HG03159 (cell line): ENCODE measurements around the gene BUD13.
"Not testable (repeated sequence)": the region's sequence is repeated elsewhere in the genome, so short reads cannot be mapped to it uniquely, and the experiment has no call there.

Experiments used
- ATAC-seq: cut with Tn5 transposase; IDR thresholded peaks from one replicate; pipeline ENCODE4 v1.9.1; 2021; ENCODE audit warnings: mild to moderate bottlenecking, moderate library complexity; ENCODE audit not compliant: unreplicated experiment

BUD13 gene

GRCh38 chr11:116762132-116762531, 10.7 kb downstream of the BUD13 start:
- no peak for ATAC-seq

- ATAC-seq: not testable (repeated sequence)
Observed at GRCh38 chr11:116756044-116756443, 16.7 kb downstream of the BUD13 start.

DNA sequence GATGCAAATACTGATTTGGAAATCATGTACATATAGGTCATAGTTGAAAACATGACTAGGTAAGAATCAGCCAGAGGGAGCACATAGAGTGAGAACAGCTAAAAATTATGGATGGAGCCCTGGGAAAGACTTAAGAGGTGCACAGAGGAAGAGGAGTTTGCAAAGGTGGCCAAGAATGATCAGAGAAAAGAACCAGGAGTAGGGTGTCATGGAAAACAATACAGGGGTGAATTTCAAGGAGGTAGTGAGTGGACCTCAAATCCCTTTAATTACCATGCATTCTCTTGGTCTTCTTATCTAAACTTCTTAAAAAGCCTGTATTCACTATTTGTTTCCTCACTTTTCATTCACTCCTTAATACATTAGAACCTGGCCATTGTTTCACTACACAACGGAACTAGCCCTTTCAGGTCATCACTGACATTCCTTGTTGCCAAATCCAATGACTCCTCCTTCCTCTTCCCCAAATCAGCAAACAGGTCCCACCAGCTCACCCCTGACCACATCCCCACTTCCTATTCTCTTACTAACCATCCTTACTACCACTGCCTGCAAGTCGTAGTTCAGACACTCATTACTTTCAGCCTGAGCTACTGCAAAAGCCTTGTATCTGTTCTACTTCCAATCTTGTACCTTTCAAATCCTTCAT, 22.6 kb downstream of the BUD13 start:
- no peak for ATAC-seq

DNA sequence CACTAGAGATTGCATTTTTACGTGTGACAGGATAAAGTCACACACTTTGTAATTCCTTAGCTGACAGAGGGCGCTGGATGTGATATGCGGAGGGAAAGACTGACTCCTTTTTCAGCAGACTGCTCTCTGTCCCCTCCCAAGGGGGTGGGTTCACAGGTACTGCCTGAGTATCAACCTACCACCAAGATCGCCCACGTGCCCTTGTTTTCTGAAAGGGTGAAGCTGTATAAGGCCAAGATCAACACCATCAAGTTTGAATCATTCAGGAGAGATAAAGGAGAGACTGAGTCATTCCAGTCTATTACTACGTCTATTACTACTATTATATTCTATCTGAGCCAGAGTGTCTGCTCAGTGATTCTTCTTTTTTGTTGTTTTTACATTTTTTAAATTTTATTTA, 30.7 kb downstream of the BUD13 start:
- no peak for ATAC-seq

- no peak for ATAC-seq
Observed at GRCh38 chr11:116740741-116741140, 32.0 kb downstream of the BUD13 start.

DNA sequence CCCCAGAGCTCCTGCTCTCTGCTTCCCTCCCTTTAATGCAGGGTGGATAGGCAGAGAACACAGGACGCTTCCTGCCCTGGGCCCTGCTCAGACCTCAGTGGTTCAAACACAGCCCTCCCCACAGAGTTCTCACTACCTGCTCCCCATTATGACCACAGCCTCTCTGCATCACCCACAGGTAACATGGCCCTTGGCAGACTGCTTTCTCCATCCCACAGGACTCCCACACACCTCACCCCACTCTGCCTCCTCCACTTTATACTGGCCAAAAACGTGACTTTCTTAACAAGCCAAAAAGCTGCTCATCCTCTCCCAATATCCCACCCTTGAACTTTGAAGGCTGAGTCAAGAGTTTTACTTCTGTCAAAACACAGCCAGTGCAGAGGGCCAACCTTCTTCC, 33.8 kb downstream of the BUD13 start:
- ATAC-seq: no peak

DNA sequence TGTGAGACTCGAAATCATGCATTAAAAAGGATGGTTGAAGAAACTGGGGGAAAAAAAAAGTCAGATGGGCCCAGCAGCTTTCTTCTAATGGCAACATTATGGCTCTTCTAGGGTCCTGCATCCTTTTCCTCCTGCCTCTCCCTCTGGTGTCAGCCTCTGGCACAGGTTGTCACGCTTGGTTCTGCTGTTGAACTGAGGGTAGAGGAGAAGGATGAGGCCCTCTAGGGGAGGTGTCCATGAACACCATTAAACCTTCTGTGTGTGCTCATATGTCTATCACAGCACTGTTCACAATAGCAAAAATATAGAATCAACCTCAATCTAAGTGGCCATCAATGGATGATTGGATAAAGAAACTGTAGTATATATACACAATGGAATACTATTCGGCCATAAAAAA, 36.0 kb downstream of the BUD13 start:
- ATAC-seq: no peak

GRCh38 chr11:116733969-116734508, 38.7 kb downstream of the BUD13 start:
- no peak for ATAC-seq

DNA sequence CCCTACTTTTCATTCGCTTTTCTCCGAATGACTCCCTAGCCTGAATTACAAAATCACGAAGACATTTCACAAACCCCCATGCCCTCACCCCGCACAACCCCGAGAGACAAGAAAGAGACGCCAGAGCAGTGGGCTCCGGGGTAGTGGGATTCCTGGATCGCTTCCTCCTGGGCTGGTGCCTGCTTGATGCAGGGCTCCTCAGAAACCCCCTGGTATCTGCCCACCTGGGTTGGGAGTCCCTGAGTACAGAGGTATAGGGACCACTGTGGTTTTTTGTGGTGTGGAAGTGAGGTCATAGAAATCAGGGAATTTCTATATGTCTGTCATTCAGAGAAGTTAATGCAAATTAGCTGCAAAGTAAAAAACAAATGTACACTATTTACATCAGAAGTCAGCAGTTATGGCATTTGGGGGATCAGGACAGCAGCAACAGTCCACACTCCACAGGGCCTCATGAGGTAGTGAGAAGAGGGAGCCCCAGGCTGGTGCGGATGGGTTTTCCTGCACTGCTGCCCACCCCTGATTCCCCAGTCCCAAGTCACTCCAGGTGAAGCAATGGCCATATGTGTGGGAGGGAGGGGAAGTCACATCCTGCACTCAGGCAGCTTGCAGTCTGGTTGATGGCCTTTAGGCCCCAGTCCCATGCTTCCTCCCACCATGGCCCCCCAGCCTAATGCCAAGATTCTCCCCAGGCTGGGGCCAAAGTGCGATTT, 39.6 kb downstream of the BUD13 start:
- no peak for ATAC-seq

- peak; percentile 84 for ATAC-seq
Observed at GRCh38 chr11:116732271-116733042, 40.3 kb downstream of the BUD13 start.

GRCh38 chr11:116731821-116732220, 41.0 kb downstream of the BUD13 start:
- no peak for ATAC-seq

GRCh38 chr11:116731097-116731761, 41.6 kb downstream of the BUD13 start:
- ATAC-seq: no peak

DNA sequence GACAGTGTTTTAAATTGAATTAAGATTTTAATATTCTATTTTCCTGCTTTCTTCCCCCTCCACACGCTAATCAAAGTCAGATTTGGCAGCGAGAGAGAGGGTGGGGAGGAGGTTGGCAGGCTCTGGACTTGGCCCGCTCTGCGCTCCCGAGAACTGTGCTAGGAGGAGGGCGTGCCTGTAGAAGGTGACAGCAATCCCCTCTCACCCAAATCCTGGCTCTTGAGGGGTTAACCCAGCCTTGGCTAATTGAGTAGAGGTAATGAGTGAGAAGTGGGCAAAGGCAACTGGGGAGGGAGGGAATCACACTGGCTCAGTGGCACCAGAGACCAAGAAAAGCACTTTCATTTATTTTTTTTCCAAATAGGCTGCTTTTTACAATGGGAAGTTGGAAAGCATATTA, 42.2 kb downstream of the BUD13 start:
- no peak for ATAC-seq

DNA sequence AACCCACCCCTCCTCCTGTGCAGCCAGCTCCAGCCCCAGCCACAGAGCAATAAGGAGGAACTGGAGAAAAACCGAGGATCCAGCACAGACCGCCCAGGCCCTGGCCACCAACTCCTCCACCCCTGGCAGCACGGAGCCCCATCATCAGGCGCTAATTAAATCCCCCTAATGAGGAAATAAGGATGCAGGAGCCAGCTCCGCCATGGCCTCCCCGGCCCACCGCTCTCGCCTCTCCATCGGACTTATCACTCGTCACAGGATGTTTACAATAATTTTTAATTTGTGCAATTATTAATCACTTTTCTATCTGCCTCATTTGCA, 42.6 kb downstream of the BUD13 start:
- ATAC-seq: no peak

DNA sequence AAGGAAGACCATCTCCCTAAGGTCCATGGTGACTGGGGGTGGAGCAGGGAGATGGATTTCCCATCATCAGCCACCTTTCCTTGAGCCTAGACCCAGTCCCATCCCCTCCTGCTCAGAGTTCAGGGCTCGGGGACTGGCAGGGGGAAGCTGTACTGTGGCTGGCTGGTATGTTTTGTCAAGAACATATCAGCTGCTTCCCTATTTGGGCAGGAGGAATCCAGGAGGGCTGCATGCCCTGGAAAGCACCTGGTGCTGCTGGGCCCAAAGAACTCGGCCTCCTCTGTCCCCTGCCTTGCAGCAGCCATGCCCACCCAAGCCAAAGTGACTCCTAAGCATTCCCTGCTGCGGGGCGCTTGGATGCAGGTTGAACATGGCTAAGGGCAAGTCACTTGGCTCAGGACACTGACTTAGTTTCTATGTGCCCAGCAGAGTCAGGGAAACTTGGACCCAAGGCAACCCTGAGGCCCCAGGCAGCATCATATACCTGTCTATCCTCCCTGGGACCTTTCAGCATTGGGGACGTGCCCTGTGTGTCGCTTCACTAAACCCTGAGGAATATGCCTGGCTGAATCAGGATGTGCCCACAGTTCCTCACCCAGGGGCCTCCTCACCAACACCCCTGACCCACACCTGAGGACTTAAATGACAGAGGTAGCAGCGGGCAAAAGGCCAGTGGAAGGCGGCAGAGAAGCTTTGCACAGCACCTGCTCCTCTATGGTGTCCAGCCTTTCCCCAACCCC, 43.1 kb downstream of the BUD13 start:
- ATAC-seq: no peak

- ATAC-seq: no peak
Observed at GRCh38 chr11:116727990-116728389, 44.8 kb downstream of the BUD13 start.

- ATAC-seq: no peak
Observed at GRCh38 chr11:116725434-116726221, 47.2 kb downstream of the BUD13 start.

DNA sequence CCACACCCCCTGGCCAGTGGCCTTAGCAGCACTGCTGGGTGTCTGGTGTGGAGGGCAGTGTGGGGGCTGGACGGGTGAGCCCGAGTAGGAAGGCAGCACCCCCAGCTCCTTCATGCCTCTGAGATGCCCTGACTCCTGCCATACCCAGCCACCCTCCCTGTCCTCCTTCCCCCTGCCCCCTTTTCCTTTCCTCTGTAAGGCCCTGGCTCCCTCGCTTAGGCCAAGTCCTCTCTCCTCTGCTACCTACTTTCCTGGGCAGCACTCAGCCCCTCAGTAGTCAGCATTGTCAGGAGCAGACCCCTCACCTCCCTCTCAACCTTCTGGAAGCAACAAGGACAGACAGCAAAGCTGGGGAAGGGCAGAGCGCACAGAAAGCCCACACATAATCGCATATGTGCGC, 48.0 kb downstream of the BUD13 start:
- no peak for ATAC-seq

GRCh38 chr11:116723511-116723910, 49.3 kb downstream of the BUD13 start:
- ATAC-seq: no peak

DNA sequence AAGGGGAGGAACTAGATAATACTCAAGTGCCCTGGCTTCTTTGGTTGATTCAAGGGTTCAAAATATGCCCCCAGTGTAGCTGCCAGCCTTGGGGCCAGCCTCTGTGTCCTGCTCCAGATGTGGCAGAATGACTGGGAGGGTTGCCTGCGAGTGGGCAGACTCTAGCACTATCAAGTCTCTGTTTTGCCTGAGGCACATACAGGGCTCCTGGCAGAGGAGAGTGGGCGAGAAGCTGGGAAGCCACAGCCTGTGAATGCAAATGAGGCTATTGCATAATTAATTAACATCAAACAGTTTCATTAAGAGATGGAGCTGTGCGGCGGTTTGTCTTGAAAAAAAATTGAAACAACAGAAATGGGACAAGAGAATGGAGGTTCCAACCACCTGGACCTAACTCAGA, 50.8 kb downstream of the BUD13 start:
- ATAC-seq: no peak
